NCI-H2107 treated with DMSO at 0.1 percent for 48 hours (cell line): ENCODE data around the gene SOWAHA.

Source experiments
- DNase-seq: peaks from one replicate; lab custom pipeline; 2025; ENCODE audit not compliant: unreplicated experiment; lab: John Stamatoyannopoulos, UW

Gene SOWAHA

DNA sequence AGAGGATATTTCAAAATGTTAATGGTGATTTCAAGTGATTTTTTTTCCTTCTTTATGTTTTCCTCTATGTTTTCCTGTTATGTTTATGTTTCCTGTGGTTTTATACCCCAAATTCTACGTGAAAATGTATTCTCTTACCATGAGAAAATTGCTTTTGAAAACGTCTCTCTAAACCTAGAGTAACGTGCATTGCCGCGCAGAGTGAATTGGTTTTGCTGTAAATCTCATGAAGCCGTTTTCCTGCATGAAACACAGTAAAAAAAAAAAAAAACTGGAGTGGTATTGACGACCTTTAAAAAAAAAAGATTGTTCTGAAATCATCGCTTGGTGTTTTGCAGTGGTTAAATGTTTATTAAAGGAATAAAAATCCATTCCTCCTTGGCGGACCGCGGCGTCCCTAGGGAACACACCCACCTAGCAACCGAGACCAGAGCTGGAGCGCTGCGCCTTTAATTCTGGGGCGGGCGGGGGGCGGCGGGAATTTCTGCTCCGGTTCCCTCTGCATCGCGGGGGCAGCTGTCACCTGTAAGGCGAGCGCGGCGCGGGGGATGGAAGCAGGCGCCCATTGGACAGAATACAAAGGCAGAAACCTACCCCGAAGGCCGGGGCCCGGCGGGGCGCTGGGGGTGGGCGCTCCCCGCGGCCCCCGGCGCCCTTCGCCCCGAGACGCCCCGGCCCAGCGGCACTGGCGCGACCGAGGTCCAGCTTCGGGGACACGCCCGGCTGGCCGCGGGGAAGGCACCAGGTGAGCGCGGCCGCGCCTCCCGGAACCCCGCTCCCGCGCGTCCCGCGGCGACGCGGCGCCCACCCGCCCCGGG lies at the start of gene SOWAHA:
Gene SOWAHA, plus strand, starts transcription at position 522 of the 818 bp plus-strand sequence. CDS start 320 bp downstream, outside the sequence.
- peak; percentile 27 for DNase-seq

DNA sequence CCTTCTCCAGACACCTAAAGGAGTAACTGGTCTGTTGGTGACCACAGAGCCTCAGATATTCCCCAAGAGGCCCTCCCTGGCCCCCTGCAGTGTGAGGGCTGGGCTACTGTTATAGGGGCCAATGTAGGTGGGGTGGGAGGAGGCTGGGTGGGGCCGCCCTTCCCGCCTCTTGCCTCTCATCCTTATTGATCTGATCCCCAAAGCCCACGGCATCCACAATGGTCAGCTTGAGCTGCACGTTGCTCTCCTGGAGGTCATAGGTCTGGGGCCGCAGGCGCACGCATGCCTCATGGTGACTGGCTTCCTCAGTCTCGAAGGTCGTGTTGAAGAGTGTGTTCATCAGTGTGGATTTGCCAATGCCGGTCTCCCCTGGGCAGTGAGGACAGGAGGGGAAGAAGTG lies 49.1 kb upstream of the SOWAHA start:
- no peak for DNase-seq

DNA sequence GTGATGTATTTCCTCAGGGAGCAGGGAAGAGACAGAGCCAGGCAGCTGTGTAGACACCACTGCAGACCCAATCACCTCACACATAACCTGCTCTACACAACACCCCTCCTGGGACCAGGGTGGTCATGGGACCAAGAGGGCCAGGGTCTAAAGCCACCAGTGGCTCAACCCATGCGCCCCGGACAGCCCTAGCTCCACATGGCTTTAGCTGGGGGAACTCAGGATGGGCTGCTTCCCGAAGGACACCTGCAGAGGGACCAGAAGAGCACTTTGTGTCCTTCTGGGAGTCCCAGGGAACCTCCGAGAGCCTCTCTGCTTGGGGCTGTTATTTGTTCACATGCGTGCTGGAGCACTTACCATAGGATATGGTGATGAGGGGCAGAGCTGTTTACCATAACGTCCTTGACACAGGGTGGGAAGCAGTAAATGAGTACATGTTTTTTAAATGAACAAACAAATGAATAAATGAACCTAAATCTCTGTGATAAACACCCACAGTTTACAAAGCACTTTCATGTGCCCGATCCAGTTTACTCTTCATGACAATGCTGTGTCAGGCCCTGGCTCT lies 48.3 kb upstream of the SOWAHA start:
- DNase-seq = no peak

DNA sequence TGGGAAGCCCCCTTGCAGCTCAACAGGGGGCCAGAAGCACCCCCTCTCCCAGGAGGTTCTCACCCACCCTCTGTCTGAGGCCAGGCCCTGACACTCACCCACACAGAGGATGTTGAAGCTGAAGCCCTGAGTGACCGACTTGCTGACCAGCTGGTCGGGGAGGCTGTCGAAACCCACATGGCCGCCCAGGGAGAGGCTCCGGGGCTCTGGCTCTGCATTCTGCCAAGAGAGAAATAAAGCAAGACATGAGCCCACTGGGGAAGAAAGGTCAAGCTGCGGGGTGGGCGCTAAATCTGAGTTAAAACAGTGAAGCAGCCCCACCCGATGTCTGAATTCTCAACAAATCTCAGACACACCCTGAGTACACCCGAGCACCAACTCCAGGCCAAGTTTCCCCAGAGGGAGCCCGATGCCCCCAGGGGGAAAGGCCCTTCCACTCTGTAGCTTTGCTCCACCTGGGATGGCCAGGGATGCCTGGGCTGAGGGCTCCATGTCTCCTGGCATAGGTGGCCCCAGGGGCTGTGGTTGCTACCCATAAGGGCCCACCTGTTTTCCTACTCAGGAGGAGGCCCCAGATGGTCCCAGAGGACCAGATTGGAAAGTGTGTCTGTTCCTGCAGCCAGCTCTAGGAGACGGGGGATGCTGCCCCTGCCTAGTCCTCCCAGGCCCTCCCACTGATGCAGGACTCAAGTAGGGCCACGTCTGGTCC lies 47.6 kb upstream of the SOWAHA start:
- DNase-seq = no peak

DNA sequence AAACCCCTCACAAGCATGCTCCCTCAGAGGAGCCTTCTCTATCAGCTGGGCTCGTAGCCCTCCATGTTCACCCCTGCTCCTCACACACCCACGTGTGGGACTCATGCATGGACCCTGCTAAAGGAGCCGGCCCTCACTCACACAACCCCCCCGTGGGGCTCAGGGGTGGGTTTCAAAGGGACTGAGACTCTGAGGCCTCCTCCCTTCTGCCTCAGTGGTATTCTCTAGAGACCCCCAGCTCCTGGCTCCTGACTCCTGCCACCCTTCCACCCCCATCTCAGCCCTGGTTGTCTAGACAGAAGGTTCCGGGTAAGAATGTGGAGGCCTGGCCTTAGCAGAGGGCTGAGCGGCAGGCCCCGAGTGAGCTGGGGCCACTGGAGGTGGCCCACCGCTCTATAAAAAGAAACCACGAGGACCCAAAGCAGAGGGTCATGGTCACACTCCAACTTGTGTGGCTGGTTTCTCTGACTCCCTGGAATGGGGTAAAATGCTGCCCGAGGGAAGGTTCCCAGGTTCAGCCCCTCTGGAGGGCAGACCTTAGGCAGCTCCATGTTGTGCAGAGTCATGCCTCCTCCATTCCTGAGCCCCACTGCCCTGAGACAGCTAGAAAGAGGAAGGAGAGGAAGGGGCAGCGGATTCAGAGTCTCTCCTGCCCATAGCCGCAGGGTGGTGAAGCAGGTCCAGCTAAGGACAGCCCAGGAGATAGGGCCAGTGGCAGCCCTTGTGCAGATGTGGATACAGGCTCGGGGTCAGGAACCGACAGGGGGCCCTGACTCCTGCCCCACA lies 46.9 kb upstream of the SOWAHA start:
- DNase-seq = no peak

DNA sequence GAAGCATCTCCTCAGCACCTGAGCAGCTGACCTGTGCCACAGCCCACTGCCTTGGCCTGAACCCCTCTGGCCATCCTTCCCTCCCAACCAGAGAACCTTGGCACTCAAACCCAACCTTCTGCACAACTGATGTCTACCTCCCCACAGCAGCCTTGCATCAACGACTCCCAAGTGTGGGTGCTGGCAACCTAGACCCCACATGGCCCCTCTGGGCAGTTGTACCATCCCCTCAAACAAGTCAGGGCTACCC lies 46.4 kb upstream of the SOWAHA start:
- DNase-seq = no peak

DNA sequence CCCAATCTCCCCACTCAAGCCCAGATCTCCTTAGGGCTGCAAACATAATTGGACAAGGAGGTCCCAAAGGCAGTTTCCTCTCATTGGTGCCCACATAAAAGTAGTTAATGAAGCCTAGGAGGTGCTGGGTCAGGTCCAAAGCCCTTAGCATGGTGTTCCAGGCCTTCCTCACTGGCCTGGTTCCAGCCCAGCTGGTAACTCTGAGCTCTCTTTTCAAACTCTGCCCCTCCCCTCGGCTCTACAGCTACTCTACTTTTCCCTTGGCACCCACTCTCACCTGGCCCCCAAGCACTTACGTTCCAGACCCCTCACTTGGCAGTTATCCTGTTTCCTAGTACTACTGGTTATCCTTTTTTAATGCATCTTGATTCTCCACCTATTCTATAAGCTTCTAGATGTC lies 46.0 kb upstream of the SOWAHA start:
- DNase-seq = no peak

DNA sequence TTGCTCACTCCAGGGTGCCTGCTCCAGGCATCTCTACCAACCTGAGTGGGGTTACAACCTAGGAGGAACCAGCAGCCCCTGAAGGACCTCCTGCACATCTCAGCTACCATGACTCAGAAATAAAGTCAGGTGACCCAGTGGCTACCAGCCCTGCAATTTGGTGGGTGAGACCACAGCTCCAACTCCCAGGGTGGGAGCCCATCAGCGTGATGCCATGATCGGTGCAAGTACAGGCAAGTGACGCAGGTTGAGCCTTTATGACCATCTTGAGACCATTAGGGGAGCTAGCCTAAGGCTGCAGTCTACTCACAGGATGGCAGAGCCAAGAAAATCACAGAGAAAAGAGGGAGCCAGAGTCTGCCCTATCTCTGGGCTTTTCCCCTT lies 44.6 kb upstream of the SOWAHA start:
- no peak for DNase-seq

DNA sequence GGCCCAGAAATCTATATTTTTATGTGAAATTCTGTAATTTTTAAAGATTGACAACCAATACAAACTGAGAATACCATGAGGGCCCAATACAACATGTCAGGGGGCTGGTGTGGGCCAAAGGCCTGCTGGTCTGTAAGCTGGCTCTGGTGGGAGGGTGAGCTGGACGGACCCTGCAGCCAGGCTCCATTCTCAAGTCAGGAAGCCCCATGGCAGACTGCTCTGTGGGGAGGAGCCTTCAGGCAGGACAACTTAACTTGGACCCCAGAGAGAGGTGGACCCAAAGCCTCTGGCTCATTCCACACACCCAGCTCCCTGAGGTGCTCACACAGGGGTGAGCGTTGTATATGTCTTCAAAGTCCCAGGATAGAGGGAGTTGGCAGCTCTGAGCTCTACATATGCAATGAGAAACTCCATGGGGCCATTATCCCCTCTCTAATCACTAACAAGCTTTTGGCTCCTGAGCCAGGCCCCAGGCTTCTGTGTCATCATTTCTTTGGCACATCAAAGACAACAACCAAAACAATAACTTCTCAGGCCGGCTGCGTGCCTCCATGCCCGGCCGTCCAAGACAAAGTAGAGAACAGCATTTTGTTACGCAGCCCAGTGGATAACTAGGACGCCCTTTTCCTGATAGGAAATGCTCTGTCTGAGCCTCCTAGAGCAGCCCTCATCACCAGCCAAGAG lies 42.5 kb upstream of the SOWAHA start:
- DNase-seq = no peak

DNA sequence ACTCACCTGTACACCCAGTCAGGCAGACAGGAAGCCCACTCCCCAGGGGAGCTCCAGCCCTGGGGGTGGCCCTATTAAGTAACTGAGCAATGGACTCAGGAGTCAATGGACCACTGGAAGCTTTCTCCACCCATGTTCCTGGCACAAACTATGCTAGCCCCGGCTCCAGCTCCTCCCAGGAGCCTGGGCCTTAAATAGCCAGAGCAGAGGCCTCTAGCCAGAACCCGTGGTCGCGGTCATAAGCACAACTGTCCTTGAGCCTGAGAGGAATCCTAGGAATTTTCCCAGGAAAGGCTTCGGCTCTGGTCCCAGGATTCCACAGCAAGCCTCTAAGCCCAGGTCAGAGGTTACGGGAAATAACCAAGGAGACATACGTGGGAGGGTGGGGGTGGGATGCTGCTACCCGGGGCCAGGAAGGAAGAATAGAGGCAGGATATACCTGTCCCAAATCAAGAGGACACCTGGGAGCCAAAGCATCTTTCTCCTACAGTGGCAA lies 41.6 kb upstream of the SOWAHA start:
- no peak for DNase-seq

DNA sequence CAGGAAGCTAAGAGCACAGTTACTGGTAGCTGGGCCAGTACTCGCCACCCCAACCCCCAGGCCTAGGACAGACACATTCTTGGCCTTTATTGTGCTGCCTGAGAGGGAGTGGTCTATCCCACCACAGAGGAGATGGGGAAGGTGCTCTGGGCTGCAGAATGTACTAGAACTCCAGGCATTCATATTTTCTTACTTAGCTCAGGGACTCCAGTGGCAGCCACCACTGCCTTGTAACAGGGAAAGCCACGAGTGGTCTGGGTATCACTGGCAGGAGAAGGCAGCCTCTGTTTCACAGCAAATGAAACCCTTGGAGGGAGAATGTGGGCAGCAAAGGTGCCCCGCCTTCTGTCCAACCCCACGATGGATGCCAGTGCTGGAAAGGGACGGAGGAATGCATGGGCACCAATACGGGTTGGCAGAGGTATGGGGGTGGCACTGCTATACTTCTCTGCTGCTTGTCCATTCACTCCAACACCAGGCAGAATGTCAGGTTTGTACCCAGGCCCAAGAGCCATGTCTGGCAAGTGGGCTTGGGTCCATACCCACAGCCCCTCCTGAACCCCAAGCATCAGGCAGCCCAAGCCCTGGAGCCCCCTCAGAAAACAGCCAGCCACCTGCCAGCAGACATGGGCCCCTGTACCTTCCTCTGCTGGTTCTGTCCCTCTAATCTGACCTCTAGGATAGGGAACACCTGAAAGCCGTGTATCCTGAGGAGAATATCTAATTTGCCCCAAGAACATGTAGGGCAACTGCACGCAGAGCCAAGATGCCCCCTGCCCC lies 40.6 kb upstream of the SOWAHA start:
- no peak for DNase-seq

DNA sequence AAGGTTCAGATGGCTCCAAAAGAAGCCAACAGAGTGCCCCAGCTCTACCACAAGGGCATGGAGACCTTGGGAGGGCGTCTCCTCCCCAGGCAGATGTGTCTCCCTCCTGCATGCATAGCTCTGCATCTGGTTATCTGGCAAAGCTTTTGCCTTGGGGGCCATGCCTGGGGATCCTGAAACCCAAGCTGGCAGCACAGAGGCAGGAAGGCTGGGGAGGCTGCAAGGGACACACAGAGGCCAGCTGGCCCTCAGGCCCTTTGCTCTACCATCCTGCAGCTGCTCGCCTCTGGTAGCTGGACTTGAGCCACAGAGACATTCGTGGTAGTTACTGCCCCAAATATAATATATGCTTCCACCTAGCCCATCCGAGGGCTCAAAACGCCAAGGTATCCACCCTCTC lies 40.0 kb upstream of the SOWAHA start:
- DNase-seq = no peak

DNA sequence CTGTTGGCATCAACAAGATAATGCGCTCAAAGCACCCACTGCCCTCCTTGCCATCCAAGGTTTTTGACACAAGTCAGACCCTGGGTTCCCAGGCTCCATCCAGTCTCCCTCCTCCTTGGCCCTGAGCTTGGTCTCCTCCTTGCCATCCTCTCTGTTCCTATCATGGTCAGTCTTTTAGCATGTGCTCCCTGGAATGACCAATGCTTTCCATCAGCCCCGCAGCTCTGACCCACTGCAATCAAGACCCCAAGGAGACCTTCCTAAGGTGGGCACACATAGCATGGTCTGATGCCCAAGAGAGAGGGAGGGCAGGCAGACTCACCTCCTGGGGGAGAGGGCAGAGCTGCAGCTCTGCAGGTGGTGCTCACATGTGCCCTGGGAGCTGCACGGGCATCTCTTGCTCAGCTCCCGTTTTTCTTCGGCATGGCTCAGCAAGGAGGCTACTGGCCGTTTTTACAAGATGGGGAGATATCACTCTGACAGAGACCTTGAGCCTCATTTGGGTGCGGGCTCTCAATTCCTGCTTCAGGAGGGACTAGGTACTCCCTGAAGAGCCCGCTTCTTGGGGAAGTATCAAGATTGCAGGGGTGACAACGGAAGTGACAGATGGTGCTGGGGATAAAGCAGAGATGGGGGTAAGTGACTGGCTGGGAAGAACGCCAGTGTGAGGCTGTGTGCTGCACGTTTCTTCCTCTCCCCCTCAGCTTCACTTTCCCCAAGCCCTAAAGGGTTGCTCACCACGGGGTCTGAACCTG lies 39.3 kb upstream of the SOWAHA start:
- no peak for DNase-seq

DNA sequence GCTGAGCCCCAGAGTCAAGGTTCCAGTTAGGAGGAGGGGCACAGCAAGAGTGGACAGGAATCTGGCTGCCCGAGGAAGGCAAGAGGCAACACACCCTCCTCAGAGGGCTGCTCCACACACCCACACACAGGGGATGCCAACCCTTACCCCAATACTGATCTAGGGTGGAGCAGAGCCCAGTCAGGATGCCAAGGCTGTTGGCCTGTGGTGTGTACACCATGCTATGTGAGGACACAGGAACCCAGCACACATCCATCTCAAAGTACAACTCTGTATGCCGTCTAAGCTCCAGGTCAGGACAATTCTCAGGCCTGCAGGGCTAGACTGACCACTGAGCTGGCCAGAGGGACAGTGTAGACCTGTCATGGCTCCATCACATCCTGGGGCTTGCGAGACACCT lies 38.7 kb upstream of the SOWAHA start:
- DNase-seq = no peak

DNA sequence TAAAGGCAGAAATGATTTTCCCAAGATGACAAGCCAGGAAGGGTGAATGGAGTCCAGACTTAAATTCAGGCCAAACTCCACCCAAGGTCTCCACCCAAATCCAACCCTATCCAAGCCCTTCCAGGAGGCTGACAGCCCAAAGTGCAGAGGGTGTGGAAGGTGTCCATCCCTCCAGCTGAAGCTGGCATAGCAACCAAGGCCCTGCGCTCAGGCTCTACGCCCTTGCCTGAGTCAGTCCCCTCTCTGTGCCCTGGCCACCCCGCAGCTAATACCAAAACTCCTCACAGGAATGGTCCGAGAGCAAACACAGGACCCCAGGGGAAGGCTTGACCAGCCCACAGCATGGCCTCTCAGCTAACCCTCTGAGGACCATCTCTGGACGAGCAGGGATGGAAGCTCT lies 38.2 kb upstream of the SOWAHA start:
- DNase-seq = no peak

DNA sequence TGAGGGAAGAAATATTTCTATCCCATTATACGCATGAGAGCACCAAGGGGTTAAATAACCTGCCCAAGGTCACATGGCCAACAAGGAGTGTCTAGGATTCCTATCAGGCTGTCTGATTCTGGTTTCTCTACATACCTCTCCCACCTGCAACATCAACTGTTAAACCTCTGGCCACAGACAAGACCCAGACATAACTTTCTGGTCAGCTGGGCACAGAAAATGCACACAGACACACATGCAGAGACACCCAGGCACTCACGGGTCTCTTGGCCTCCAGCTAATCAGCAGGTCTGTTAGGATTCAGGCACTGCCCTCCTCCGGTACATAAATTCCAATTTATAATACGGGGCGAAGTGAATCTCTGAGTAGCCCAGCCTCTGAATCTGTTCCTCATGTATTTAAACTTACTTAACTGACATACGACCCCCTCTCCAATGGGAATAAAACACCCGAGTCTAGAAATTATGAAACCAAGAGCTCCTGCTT lies 37.6 kb upstream of the SOWAHA start:
- DNase-seq = no peak

DNA sequence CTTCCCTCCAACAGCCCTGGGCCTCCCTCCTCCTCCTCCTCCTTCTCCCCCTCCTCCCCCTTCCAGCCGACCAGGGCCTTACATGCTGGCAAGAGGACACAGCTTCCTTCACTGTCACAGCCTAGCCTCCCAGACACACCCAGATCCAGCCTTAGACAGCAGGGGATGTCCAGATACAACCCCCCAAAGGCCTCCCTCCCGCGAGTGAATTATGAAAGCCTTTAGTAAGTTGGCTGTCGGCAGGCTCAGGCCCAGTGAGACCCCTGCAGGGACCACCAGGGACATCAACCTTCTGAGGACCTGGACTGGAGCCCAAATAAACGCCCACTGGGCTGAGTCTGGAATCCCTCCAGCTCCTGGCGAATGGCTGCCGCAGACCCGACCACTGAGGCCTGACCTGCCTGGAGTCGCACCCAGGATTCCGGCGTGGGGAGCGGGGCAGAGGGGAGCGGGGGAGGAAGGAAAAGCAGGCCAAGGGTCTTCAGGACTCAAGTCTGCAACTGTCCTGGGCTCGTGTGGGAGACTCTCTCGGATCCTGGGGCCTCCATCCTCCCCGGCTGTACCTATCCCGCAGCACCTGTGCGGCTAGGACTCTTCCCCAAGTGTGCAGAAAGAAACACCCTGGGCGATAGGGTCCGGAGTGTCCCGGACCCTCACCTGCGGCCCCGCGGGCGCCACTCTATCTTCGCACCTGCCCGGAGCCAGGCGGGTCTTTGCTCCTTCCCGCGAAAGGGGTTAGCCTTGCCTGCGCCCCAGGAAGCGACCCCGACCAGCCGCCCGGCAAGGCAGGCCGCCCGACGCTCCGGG lies 36.8 kb upstream of the SOWAHA start:
- no peak for DNase-seq

DNA sequence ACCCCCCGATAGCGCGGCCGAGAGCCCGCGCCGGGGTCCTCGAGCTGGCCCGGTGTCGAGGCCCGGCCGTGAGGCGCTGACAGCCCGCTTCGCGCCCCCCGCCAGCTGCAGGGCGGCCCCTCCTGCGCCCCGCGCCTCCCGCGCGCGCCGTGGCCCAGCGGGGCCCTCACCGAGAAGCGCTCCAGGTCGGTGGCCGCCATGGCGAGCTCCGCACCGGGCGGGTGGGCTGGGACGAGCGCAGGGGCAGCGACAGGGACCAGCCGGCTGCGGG lies 36.2 kb upstream of the SOWAHA start:
- no peak for DNase-seq
